ENCODE data around the gene DOCK11.

Gene DOCK11

GRCh38 chrX:118525174-118525730 is 29.6 kb downstream of the DOCK11 start:
- H3K27ac ChIP-seq (ENCODE audit: low read length), result no peak overlapping the region
- H3K27me3 ChIP-seq (ENCODE audit: insufficient read depth, low read length, poor library complexity), result no peaks in the 10 kb centered on the region
- H2AFZ ChIP-seq (ENCODE audit: low read depth, low read length), result no peak overlapping the region
- H3K4me1 ChIP-seq (ENCODE audit: insufficient read depth, low read length), result peaks cover 19% of the 10 kb centered on the region
- no peaks in the 10 kb centered on the region for H4K20me1 ChIP-seq (ENCODE audit: insufficient read depth, low read length)
- no peak overlapping the region for H3K9ac ChIP-seq (ENCODE audit: low read depth, low read length)
- H3K36me3 ChIP-seq (ENCODE audit: insufficient read depth, low read length), result no peaks in the 10 kb centered on the region
- H3K4me2 ChIP-seq (ENCODE audit: insufficient read depth, low read length), result no peak overlapping the region
- no peak for ATAC-seq (ENCODE audit: insufficient read depth, low read depth)
- TF ChIP-seq EZH2 (IDR thresholded peaks at IDR 0.05; ENCODE audit: borderline replicate concordance, low read depth, low read length, severe bottlenecking) (no peak), CTCF (IDR thresholded peaks at IDR 0.05; ENCODE audit: borderline replicate concordance, extremely low read depth, low read length, poor library complexity, severe bottlenecking) (no peak)
- peaks cover 49% of the 10 kb centered on the region for H3K79me2 ChIP-seq (ENCODE audit: insufficient read depth, low read length)
- DNase-seq, result no peak
- H3K9me3 ChIP-seq (ENCODE audit: insufficient read depth, low read length, severe bottlenecking), result no peaks in the 10 kb centered on the region
- no peak overlapping the region for H3K4me3 ChIP-seq (ENCODE audit: low read depth in 1 of 2, low read length in 2 of 2)

GRCh38 chrX:118526149-118526548 is 30.5 kb downstream of the DOCK11 start:
- no peak overlapping the region for H3K4me3 ChIP-seq (ENCODE audit: low read depth in 1 of 2, low read length in 2 of 2)
- no peak overlapping the region for H3K9ac ChIP-seq (ENCODE audit: low read depth, low read length)
- ATAC-seq (ENCODE audit: insufficient read depth, low read depth) (no peak), DNase-seq (no peak)
- no peaks in the 10 kb centered on the region for H3K36me3 ChIP-seq (ENCODE audit: insufficient read depth, low read length)
- no peak overlapping the region for H3K4me2 ChIP-seq (ENCODE audit: insufficient read depth, low read length)
- no peaks in the 10 kb centered on the region for H3K9me3 ChIP-seq (ENCODE audit: insufficient read depth, low read length, severe bottlenecking)
- H4K20me1 ChIP-seq (ENCODE audit: insufficient read depth, low read length), result no peaks in the 10 kb centered on the region
- no peak overlapping the region for H2AFZ ChIP-seq (ENCODE audit: low read depth, low read length)
- peaks cover 27% of the 10 kb centered on the region for H3K4me1 ChIP-seq (ENCODE audit: insufficient read depth, low read length)
- TF ChIP-seq CTCF (IDR thresholded peaks at IDR 0.05; ENCODE audit: borderline replicate concordance, extremely low read depth, low read length, poor library complexity, severe bottlenecking) (no peak), EZH2 (IDR thresholded peaks at IDR 0.05; ENCODE audit: borderline replicate concordance, low read depth, low read length, severe bottlenecking) (no peak)
- peaks cover 51% of the 10 kb centered on the region for H3K79me2 ChIP-seq (ENCODE audit: insufficient read depth, low read length)
- no peak overlapping the region for H3K27ac ChIP-seq (ENCODE audit: low read length)
- no peaks in the 10 kb centered on the region for H3K27me3 ChIP-seq (ENCODE audit: insufficient read depth, low read length, poor library complexity)

- ATAC-seq (ENCODE audit: insufficient read depth, low read depth) (peak; percentile 96), DNase-seq (peak; percentile 73)
- no peaks in the 10 kb centered on the region for H4K20me1 ChIP-seq (ENCODE audit: insufficient read depth, low read length)
- peak overlapping the region; percentile 26 to 69; a peak in 3 of 4 replicates for H3K4me3 ChIP-seq (ENCODE audit: low read depth in 1 of 2, low read length in 2 of 2)
- H3K27ac ChIP-seq (ENCODE audit: low read length), result peak overlapping the region; percentile 95
- H2AFZ ChIP-seq (ENCODE audit: low read depth, low read length), result peak overlapping the region; percentile 72
- peaks cover 52% of the 10 kb centered on the region for H3K79me2 ChIP-seq (ENCODE audit: insufficient read depth, low read length)
- TF ChIP-seq EZH2 (IDR thresholded peaks at IDR 0.05; ENCODE audit: borderline replicate concordance, low read depth, low read length, severe bottlenecking) (no peak), CTCF (IDR thresholded peaks at IDR 0.05; ENCODE audit: borderline replicate concordance, extremely low read depth, low read length, poor library complexity, severe bottlenecking) (no peak)
- H3K27me3 ChIP-seq (ENCODE audit: insufficient read depth, low read length, poor library complexity), result no peaks in the 10 kb centered on the region
- no peaks in the 10 kb centered on the region for H3K36me3 ChIP-seq (ENCODE audit: insufficient read depth, low read length)
- peaks cover 27% of the 10 kb centered on the region for H3K4me1 ChIP-seq (ENCODE audit: insufficient read depth, low read length)
- no peaks in the 10 kb centered on the region for H3K9me3 ChIP-seq (ENCODE audit: insufficient read depth, low read length, severe bottlenecking)
- H3K9ac ChIP-seq (ENCODE audit: low read depth, low read length), result peak overlapping the region; percentile 59
- peak overlapping the region; percentile 78 for H3K4me2 ChIP-seq (ENCODE audit: insufficient read depth, low read length)
Measured at GRCh38 chrX:118528071-118528737, 32.6 kb downstream of the DOCK11 start.

Measured in DND-41 (cell line).